ENCODE results near the gene TRIL.

TRIL gene

DNA sequence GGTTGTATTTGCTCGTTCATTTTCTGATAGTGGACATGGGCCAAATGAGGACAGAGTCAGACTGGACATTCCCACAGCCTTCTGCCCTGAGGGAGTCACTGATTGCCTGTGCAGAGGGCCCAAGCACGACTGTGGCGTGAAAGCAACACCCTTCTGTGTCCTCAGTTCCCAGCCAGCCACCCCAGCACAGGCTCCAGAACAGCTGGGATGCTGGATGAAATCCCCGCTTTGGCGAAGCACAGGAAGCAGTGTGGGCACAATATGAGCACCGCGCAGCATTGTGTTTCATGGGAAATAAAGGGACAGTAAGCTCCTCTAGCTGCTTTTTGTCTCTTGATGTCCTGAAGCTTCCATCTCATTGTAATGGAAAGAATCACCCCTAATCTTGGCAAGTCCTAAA lies 20.5 kb downstream of the TRIL start:
- DNase-seq: no peak

DNA sequence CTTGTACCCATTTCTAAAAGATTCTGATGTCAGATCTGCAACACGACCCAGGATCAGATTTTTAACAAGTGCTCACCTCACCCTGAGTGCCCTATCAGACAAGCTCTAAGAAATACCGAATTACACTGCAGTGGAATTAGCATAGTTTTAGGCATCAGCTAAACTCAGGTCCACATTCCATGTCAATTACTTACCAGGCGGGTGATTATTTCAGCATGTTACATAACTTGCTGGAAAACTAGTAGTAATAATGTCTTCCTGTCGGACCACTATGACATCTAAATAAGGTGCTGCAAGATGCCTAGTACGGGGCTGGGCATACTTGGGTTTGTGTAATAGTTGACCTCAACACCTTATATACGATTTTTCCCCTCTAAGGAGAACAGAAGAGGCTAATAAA lies 21.0 kb downstream of the TRIL start:
- no peak for DNase-seq

DNA sequence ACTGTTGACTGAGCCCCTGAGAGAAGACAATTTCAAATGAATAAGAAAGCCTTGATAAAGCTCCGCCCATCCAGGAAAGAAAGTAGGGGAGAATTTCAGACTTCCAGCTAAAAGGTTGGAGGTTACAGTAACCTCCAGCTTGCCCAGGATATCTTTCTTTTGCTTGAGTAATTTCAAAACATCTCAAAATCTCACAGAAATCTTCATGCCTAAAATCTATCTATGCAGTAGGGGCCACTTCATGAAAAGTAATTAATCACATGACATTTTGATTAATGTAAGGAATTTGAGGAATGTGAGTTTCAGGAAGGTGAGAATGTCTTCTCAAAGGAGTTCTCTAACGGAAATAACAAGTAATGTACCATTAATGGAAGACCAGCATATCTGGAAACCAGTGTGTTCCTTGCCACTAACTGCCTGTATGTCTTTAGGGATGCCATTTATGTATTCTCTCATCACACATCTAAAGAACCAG lies 24.2 kb downstream of the TRIL start:
- DNase-seq: no peak

DNA sequence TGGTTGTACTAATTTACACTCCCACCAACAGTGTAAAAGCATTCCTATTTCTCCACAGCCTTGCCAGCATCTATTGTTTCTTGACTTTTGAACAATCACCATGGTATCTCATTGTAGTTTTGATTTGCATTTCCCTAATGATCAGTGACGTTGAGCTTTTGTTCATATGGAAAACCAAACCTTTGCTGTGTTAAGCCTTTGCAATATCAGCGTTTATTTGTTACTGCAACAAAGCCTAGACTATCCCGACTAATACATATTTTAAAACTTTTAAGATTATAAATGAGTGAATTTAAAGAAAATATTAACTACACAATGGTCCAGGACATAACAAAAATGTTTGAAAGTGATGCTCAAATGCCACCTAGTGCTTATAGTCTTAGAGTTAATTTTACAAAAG lies 26.6 kb downstream of the TRIL start:
- DNase-seq: no peak

DNA sequence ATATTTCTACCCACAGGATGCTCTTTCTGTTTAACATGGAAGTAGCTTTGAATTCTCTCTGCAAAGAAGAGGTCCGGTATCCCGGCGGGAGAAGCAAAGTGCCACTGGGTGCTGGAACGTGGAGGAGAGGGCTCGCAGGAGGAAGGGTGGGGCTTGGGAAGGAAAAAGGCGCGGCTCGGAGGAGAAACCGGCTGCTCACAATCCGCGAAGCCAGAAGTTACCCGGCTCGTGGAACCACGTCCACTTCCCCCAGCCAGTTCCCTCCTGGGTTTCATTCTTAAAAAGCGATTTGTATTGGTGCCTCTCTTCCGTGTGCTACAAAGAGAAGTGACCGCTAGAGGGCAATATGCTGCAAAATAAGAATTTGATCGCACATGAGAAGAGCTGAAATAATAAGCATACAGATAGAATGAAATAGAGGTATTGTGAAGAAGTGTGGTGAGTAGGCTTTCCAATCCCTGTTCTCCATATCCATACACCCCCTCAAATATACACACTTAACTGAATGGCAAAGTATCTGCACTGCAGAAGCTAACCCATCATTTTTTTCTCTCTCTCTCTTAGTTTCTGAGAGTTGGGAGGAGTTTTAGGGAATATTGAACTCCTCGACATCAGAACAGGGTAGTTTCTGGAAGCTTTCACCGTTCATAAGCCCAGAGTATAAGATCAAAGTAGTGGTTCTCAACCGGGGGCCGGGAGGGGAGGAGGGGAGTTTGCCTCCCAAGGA lies 31.1 kb downstream of the TRIL start:
- DNase-seq: peak; percentile 63

DNA sequence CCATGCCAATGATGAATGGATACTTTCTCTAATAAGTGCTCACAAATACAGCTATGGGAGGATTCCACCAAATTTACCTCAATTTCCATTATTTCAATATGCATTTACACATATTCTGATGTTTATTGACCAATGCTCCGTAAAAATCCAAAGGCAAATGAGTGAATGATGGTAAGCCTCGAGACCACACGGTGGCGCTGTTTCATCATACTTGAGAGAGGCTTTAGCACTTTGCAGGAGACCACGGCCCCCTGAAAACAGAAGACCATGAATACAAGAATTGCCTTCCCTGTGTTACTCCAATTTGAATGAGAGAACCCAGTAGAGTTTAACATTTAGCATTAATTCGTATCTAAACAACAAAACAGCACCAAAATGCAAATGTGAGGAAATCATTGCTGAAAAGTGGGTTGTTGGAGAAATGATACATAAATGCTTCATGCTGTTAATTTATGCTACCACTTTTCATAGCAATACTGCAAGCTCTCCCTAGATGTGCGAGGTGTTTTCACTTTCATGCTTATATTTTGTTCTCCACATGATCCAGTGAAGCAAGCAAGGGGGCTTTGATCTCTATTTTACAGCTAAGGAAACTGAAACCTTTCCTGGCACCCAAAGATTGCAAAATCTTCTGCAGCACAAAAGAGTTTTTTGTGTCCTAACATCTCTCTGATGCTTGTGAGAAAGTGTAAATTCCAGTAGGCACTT lies 35.4 kb downstream of the TRIL start:
- DNase-seq: no peak

DNA sequence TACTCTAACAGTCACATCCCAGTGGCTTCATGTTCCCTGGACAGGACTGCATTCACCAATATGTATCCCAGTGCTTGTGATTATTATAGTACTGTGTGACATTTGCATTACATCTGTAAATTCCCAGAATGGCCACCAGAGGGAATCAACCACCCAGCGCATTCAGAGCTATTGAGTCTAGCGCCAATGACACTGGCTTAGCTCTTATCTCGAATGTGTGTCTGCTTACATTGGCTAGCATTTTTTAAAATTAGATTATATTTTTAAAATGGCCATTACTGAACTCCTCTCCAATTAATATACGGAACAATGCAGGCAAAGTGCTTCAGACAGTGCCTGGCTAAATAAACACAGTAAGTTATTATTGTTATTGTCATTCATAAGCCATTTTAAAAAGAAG lies 36.3 kb downstream of the TRIL start:
- DNase-seq: peak; percentile 13

DNA sequence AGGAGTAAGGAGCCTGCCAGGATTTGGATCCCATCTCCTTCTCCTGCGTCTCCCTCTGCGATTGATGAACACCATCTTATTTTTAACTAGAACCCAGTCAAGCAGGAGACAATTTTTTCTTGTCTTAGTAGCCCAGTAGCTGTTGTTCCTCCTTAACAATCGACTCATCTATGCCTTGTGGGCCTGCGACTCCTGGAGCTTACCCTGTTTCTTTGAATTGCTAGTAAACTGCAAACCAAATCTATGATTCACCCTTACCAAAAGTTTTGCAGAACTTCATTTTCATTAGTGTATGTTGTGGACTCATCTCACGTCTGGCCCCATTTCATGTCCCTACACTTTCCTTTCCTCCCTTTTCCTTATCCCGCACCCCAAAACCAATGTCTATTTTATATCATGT lies 37.7 kb downstream of the TRIL start:
- no peak for DNase-seq

DNA sequence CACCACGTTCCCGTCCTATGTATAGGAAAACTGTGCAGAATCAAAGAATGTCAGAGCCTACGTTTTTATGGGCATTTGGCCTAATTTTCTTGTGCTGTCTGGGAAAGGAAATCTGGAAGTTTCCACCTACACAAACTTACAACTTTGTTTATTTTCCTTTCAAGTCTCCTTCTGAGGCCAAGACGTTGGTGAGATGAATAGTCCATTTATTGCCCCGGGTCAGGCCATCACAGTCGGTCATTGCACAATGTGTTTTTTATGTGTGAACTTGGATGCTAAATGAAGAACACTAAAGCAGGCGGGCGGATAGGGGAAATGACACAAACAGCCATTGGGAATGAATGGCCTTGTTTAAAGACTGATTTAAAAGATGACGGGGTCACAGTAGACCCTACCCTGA lies 38.6 kb downstream of the TRIL start:
- no peak for DNase-seq

DNA sequence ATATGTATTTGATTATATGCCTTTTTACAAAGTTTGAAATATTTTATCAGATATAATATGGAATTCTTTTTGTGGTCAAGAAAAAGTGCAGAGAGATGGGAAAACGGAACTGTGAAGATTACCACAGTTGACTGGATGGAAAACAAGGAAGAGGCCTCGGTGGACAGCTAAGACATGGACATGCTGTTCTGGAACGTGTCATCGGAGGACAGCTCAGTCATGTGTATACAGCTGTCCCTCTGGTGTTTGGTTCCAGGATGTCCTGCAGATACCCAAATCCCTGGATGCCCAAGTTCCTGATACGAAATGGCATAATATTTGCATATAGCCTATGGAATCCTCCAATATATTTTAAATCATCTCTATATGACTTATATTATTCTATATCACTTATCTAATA lies 49.4 kb downstream of the TRIL start:
- DNase-seq: no peak

DNA sequence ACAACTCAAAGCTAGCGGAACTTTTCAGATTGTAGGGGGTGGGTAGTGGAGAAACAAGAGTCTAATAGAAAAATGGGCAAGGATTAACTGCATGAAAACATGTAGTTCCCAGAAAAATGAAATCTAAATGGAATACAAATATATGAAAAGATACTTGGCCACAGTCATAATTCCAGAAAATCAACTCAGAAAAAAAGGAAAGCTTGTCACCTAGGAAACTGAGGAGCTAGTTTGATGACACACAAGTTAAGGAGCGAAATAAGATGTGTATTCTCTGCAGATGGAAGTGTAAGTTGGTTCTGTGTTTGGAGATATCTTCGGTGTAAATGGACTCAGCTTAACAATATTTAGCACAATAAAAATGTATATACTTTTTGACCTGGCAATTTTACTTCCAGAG lies 52.7 kb downstream of the TRIL start:
- DNase-seq: no peak

DNA sequence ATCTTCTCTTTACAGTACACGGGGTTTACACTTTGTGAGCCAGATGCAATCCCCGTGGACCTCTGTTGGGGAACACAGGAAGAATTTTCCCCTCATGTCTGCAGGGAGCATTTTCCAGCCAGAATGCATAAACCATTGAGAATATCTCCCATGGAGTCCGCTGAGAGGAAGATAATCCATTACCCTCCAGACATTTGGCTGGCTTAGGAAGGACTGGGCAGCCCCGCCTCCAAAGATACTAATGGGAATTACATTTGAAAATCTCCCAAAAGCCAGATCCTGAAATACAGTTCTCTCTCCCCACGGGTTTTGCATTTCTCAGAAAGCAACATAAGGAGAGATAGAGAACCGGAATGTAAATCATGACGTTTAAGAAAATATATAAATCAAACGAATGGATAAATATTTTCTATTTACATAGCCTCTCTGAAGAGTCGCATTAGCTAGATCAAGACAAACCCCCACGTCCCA lies 53.5 kb downstream of the TRIL start:
- no peak for DNase-seq

DNA sequence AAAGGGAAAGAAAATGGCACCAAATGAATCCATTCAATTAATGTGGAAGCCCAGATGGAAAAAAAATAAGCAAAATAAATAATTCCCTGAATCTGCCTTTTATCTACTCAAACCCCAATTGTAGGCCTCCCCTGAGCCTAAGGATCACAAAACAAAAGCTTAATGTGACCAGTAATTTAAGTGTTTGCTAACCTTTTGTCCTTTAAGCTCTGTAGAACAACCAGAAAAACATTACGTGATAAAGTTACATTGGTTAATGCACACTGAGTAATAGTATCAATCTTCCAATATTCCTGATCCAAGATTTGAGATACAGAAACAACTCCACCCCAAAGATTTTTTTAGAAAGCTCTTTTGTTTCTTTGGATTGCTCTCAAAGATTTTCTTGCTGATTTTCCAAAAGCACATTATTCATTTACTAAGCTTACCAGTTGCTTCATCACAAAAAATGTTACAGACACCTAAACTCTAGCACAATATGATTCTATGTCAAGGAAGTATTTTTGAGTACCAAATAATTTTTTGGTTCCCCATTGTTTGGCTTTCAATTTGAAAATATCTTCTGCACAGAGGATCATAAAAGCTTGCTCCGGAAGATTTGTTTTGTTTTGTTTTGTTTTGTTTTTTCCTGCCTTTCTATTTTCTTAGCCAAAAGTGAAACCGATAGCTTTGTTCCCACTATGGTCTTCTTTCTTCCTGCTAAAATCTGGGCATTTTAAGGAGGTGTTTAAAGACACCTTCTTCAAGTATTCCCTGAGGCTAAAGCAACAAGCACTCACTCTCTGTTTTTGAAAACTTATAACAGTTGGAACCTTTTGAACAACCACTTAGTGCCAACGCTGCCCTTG lies 54.2 kb downstream of the TRIL start:
- DNase-seq: no peak
